Epidermal melanocyte (primary cell): Measurements from ENCODE around the gene NHSL1.

Experiments used
- DNase-seq: peaks from one replicate; pipeline ENCODE4 v3.0.0; 2011; ENCODE audit warnings: low spot score; ENCODE audit not compliant: insufficient read length

Gene NHSL1

DNA sequence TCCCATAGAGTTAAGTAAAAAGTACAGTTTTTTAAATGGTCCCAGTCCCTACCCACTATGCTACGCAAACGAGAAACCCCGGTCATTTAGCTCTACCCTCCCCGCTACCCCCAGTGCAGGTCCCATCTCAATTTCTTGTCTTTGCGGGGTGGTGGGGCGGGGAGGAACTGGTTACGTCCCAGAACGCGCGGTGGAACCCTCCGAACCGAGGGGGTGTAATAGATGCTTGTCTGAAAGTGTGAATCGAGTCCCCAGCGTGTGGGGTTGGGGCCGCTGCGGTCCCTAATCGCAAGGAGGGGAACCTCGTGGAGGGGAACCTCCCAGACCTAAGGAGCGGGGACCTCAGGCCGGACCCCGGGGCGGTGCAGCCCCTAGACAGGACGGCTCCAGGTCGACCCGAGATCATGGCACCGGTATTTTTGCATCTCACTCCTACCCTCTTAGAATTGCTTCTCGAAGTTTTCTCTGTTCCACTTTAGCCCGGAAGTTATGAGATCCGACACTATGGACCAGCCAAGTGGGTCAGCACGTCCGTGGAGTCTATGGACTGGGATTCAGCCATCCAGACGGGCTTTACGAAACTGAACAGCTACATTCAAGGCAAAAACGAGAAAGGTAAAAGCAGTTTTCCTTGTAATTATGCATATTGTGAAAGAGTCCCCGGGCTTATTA lies 94.5 kb downstream of the NHSL1 start:
- no peak for DNase-seq

GRCh38 chr6:138403801-138404665 lies 95.3 kb downstream of the NHSL1 start, which contains the start of gene HEBP2:
Gene HEBP2 (plus strand): TSS chr6:138404223. CDS start chr6:138404496, 273 bp downstream.
- peak; percentile 58 for DNase-seq

DNA sequence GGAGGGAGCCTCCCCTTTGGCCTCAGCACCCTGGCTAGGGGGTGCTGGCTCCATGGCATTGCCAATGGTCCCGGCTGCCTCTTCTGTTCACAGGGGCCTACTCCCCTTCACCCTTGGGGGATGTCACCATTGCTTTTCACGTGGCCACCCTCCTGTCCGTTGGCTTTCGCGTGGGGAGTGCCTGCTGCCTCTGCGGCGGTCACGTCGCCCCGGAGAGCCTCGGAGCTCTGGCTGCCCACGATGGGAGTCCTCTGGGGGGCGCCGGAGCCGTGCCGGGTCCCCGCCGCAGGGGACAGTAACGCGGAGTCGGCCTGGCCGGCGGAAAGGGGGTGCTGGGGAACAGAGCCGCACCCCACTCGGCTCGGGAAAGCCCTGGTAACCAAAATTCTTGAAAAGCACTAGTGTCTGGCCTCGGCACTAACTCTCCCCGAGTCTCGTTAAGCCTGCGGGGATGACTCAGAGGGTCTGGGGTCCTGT lies 95.9 kb downstream of the NHSL1 start:
- DNase-seq = no peak

DNA sequence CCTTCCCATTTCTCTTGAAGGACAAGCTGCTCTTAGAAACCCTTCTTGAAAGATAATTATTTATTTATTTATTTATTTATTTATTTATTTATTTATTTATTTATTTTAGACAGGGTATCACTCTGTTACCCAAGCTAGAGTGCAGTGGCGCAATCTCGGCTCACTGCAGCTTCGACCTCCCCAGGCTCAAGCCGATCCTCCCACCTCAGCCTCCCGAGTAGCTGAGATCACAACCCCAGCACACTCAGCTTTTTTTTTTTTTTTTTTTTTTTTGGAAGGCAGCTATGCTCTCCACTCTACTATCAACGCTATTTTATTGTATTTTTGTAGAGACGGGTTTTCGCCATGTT lies 96.5 kb downstream of the NHSL1 start:
- DNase-seq = no peak

DNA sequence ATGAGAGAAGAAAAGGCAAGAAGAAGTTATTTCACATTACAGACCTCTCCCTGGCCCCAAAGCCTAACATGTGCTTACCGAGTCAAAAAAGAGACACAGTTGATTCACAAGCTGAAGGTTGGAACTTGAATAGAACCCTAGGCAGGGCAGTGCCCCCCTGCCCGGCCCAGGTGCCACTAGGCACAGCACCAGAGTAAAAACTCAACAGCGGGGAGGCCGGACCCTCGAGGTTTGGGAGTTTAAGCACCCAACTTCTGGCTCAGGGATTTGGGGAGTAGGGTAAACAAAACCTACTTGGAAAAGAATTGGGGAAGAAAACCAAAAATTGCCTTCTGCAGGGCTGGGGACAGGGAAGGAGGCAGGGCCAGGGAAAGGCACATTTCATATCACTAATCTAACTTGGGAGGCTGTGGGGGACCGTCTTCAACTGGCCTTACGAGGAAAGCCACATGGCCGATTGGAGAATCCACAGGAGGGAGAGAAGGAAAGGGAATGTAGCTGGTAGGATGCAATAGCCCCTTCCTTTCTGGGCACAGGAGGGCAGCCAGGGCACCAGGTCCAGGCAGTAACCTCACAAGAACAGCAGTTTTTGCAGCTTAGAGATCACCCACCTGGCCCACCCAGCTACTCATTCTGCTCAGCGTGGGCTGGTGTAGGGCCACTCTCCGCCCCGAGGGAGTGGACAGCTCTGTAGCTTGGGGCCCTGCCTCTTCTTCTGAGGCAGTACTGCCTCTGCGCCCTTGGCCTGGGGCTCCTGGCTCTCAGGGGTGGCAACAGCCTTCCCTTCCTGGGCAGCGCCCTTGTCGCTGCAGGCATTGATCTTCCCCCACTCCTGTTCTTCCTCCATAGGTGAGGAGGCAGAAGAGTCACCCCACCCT lies 97.1 kb downstream of the NHSL1 start:
- no peak for DNase-seq

DNA sequence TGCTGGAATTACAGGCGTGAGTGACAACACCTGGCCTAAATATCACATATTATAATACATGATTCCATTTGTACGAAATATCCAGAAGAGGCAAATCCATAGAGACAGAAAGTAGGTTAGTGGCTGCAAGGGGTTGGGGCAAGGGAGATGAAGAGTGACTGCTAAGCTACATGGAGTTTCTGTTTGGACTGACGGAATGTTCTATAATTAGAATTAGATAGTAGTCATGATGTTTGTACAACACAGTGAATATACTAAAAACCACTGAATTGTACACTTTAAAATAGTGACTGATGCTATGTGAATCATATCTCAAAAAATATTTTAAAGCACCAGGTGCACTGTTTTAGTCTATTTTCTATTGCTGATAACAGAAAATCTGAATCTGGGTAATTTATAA lies 99.0 kb downstream of the NHSL1 start:
- no peak for DNase-seq

DNA sequence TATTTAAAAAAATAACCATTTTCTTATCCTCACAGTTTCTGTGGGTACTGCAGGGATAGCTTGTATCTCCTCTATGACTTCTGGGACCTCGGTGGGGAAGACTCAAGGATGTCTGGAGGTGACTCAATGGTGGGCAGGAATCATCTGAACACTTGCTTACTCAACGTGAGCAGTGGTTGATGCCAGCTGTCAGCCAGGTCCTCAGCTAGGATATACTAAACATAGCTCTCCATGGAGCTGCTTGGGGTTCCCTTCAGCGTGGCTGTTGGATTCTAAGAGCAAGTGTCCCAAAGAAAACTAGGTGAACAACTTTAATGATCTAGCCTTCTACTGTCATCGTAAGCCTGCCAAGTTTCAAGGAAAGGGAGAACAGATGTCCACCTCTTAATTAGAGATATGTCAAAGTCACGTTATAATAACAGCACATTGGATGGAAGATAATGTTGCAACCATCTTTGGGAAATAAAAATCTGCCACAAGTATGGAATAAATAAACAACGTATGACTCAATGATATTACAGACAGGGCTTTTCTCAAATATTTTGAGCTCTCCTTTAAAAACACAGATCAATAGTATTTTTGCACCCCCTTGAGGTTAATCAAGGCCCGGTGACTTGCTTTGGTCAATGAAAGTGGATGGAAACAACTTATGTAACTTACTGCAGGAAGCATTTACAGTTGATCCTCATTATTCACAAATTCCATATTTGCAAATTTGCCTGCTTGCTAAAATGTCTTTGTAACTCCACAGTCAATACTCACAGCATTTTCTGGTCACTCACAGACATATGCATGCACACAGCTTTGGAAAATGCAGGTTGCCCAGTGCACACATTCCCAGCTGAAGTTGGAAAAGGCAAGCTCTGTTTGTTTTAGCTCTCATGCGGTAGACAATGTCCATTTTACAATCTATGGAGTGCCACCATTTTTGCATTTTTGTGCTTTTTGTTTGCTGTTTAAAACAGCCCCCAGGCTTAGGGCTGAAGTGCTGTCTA lies 101.9 kb downstream of the NHSL1 start:
- DNase-seq = no peak

DNA sequence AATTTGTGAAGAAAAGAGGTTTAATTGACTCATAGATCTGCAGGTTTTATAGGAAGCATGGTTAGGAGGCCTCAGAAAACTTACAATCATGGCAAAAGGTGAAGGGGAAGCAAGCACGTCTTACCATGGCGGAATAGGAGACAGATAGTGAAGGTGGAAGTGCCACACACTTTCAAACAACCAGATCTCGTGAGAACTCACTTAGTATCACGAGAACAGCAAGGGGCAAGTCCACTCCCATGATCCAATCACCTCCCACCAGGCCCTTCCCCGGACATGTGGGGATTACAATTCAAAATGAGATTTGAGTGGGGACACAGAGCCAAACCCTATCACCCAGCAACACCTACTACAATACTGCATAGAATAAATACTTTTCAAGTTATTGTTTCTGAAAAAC lies 102.6 kb downstream of the NHSL1 start:
- DNase-seq = no peak

GRCh38 chr6:138393871-138394783 lies 105.2 kb downstream of the NHSL1 start:
- no peak for DNase-seq

DNA sequence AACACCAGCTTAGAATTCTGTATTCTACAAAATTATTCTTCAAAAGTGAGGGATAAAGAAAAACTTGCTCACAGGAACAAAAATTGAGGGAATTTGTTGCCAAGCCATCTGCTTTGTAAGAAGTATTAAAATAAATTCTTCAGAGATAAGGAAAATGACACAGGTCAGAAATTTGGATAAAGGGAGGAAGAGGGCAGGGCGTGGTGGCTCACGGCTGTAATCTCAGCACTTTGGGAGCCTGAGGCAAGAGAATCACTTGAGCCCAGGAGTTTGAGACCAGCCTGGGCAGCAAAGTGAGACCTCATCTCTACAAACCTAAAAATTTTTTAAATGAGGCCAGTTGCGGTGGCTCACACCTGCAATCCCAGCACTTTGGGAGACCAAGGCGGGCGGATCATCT lies 109.7 kb downstream of the NHSL1 start:
- no peak for DNase-seq

GRCh38 chr6:138387577-138388368 lies 111.5 kb downstream of the NHSL1 start:
- no peak for DNase-seq

DNA sequence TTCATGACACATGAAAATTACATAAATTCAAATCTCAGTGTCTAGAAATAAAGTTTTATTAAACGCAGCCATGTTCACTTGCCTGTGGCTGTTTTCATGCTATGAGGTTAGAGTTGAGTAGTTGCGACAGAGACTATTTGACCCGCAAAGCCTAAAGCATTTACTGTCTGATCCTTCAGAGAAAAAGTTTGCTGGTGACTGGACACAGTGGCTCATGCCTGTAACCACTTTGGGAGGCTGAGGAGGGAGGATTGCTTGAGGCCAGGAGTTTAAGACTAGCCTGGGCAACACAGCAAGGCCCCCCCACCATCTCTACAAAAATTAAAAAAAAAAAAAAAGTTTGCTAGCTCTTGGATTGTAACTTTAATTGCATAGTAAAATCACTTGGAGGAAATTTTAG lies 112.4 kb downstream of the NHSL1 start:
- DNase-seq = no peak

GRCh38 chr6:138383776-138384175 lies 115.5 kb downstream of the NHSL1 start:
- DNase-seq = no peak

DNA sequence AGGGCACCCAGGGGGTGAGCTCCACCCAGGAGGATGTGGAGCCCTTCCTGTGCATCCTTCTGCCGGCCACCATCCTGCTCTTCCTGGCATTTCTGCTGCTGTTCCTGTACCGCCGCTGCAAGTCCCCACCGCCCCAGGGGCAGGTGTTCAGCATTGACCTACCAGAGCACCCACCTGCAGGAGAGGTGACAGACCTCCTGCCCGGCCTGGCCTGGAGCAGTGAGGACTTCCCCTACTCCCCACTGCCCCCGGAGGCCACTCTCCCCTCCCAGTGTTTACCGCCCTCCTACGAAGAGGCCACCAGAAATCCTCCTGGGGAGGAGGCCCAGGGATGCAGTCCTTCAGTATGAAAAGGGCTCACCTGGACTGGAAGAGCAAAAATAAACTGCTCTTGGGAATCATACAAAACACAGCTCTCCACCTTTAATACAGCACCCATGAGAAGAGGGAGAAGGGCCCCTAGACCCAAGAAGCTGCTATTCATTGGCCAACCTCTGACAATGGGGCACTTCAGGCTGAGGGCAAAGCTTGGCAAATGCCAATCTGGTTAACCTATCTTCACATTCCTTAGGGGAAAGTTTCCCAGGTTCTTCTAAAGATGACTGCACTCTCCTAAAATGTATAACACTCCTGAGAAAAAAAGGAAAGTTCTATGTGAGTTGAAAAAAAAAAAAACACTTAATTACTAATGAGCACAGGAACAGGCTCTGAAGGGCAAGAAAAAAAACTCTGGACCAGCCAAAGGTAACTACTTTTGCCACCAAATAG lies 116.6 kb downstream of the NHSL1 start:
- no peak for DNase-seq

DNA sequence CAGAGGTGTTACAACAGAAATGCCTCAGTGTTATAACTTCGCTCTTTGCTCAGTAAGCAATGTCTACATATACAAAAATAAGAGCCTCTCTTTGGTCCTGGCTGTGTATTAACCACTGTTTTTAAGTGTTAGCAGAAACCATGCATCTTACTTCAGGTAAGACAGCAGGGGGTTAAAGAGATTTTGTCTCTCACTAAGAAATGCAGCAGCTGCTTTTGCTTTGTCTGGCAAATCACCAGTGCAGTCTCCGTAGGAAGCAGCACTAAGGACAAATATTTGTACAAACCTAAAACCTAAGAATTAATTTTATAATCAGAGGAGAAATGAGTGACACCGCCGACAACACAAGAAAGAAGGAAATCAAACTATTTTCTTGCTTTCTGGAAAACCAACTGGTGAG lies 120.8 kb downstream of the NHSL1 start:
- no peak for DNase-seq

- DNase-seq = no peak
These were observed 121.5 kb downstream of the NHSL1 start, which contains the start of gene SMIM28 for GRCh38 chr6:138377844-138378243. Gene SMIM28 (plus strand): TSS chr6:138377905. CDS start chr6:138378073, 168 bp downstream.

DNA sequence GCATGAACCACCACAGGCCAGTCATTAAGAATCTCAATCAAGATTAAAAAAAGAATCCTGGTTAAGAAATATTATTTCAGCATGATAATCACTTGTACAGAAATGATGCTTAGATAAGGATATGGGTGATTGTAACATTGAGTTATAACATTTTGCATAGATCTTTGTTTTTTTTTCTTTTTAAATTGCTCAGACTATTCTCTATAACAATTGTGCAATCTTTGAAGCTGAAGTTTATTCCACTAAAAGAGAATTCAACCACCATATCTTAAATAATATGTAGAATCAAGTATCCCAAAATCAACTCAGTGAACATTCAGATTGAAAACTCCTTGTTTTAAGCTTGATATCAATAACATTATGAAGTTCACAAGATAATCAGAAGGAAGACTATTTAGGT lies 122.3 kb downstream of the NHSL1 start:
- no peak for DNase-seq

GRCh38 chr6:138374815-138375214 lies 124.5 kb downstream of the NHSL1 start:
- no peak for DNase-seq
